NCI-H2227 treated with DMSO at 0.1 percent for 48 hours (cell line): ENCODE measurements around the gene TRIM9.

Experiments used
- DNase-seq: peaks from one replicate; lab custom pipeline; 2025; lab: John Stamatoyannopoulos, UW

Gene TRIM9

DNA sequence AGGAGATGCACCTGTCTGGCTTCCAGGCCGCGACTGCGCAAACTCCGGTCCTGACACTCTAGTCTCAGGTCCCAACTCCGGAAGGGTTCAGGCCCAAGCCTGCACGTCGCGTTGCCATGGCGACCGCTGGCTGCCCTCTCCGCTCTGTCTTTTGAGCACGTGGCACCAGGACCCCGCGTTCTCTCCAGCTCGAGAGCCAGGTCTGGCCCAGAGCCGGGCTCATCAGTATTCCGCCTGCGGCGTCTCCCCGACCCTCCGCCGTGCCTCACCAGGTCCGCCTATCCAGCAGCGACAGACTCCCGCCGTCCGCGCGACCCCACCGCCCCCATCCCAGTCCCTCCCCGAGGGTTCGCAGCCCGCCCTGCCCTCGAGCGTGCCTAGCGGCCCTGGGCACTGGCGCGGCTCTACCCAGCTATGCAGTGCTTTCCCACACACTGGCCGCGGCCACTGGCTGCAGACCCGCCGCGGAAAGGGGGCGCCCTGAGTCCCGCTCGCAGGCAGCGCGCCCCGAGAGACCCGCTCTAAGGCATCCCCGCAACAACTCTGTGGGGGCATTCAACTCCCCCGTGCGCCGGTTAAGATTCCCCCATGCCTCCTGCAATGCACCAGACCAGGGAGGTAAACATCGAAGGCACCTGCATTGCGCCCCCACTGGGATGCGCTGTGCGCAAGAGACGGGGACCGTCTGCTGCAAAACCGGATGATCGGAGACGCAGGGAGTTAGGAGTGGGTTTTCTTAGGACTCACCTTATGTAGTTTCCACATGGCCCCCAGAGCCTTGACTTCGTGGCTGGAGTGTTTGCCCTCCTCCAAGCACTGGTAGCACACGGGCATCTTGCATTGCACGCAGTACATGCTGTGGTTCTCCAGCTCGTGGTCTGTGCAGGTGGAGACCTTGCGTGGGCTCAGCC lies 1.3 kb downstream of the TRIM9 start:
- peak; percentile 66 for DNase-seq

DNA sequence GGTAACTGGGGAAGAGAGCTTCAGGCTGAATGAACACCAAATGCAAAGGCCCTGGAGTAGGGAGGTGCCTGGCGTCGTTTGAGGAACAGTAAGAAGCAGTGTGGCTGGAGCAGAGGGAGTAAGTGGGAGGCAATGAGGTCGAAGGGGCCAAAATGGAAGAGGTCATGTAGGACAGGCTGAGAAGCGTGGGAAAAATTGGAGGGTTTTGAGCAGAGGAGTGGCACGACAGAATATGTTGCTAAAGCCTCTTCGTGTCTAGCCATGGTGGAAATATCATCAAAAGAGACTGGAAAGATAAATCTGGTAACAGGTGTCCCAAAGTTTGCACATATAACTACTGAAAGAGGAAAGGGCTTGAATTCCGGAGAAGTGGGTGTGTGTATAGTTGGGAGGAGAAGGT lies 1.9 kb downstream of the TRIM9 start:
- DNase-seq: no peak

DNA sequence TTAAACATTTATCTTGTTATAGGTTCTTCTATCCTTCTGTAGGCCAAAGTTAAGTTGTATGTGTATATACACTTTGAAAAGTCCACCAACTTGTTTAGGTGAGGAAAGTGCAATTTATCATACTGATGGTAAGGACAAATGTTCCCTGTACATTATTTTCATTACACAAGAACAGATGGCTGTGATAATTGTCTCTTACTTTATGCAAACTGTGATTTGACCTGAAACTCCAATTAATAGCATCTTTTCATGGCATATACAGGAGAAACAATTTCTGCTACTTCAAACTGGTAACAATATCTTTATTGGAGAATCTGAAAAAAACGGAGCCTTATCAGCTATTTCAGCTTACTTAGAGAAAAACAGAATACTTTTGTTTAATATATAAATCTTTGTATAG lies 5.6 kb downstream of the TRIM9 start:
- no peak for DNase-seq

DNA sequence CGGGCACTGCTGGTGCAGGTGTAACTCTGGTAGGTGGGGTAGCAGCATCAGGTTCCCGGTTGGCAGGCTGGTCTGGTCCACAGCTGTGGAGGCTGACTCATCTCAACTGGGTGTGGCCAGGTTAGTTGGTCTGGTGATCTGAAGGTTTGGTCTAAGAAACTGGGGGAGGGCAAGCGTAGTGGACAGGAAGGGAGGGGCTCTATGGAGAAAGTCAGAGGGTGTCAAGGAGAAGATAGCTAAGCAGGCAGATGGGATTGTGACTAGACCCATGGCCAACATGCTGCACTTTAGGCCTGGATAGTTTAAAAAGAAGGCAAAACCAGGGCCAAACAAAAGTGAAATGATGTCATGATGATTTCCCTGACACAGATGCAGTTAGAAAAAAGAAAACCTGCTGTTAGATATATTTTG lies 7.9 kb downstream of the TRIM9 start:
- no peak for DNase-seq

DNA sequence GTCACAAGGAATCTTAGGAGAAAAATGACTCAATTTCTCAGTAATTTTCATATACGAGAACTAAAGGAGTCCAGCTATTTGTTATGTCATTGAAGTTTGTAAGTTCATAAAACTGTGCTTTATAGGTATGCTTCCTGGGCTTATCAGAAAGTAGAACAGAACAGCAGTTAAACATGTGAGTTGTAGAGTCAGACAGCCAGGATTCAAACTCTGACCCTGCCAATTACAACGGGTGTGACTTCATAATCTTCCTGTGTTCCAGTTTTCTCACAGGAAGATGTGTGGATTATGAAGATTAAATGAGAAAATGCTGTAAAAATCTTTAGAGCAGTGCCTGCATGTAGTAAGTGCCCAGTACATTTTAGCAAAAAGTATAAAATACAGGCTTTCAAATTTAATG lies 8.9 kb downstream of the TRIM9 start:
- DNase-seq: no peak

DNA sequence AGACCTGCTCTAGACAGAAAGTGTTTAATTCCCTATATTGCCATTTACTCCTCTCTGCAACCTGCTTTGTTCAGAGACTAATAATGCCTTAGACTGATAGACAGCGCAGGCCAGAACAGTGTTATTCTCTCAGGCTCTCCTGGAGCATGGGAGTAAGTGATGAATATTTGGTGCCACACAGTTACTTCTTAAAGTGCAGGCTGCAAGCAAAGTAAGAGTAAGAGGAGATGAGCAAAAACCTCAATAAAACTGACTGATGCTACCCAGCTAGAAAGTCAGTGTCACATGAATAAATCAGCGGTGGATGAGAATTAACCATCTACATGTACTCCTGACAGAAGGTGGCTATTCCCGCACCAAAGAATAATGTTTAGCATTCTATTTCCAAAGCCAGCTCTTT lies 9.9 kb downstream of the TRIM9 start:
- DNase-seq: no peak

DNA sequence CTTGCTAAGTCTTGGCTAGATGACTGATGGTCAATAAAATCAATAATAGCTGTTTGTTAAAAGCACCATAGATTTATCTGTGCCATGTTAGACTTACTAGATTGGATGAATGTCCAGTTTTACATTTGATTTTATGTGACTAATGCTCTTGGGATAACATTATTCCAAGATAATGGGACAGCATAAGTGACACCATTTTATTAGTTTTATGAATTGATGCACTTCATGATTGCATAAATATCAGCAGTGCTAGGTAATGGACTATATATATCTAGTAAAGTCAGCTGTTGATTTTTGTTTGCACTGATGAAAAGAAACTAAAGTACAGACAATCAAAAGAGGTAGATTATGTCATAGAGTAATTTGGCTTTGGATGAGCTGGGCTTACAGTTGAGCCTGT lies 10.4 kb downstream of the TRIM9 start:
- DNase-seq: no peak

DNA sequence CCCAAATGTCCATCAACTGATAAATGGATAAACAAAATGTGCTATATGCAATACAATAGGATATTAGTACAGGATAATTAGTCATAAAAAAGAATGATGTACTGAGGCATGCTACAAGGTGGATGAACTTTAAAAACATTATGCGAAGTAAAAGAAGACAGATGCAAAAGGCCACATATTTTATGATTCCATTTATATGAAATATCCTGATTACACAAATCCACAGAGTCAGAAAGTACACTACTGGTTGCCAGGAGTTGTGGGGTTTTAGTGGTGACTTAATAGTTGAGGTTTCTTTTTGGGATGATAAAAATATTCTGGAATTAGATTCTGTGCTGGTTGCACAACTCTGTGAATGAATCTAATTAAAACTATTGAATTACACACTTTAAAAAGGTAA lies 12.6 kb downstream of the TRIM9 start:
- no peak for DNase-seq

DNA sequence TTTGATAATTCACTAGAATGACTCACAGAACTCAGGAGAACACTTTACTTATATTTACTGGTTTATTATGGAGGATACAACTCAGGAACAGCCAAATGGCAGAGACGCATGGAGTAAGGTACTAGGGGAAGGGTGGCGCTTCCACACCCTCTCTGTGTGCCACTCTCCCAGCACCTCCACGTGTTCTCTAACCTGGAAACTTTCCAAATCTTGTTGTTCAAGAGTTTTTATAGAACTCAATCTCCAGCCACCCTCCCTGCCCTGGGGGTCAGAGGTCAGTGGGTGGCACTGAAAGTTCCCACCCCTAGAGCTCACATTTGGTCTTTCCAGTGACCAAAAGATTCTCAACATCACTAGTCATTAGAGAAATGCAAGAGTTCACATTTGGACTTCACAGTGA lies 13.2 kb downstream of the TRIM9 start:
- DNase-seq: no peak

DNA sequence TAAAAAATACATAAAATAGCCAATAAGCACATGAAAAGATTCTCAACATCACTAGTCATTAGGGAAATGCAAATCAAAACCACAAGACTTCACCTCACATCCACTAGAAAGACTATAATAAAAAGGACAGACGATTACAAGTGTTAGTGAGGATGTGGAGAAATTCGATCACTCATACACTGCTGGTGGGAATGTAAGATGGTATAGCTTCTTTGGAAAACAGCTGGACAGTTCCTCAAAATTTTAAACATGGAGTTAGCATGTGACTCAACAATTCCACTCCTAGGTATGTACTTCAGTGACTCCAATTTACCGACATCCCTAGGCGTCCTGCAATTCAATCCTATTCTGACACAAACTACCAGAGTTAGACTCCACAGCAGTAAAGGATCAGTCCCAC lies 13.7 kb downstream of the TRIM9 start:
- DNase-seq: no peak

DNA sequence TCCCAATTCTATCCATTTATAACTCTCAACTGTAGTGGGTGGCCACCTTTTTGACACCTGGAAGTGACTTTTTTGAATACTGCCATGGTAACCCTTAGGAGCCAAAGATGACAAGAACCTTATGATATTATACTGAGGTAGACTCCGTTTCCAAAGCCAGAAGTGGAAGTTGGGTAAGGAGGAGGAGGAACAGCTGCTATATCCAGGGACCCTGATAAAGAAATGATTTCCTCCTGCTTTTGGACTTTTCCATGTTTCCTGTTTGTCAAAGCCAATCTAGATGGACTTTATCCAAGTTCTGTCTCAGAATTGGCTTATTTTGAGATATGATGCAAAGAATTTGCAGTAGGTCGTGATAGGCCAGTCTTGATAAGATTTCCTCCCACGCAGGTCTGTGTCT lies 14.3 kb downstream of the TRIM9 start:
- DNase-seq: no peak

DNA sequence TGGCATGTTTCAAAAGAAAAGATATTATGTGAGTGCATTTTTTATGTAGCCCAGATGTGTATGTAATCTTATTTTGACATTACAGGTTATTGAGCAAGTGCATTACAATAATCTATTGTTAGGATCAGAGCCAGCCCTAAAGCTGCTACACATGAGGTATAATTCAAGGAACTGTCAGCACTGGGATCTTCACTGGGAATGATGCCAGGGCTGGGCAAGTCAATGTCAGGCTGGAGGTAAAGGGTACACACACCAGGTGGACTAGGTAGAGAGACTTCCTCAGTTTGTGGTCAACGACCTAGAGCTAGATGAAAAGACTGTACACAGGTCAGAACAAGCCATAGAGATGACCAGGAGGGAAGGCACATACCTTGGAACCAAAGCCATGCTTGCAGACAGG lies 15.4 kb downstream of the TRIM9 start:
- no peak for DNase-seq

DNA sequence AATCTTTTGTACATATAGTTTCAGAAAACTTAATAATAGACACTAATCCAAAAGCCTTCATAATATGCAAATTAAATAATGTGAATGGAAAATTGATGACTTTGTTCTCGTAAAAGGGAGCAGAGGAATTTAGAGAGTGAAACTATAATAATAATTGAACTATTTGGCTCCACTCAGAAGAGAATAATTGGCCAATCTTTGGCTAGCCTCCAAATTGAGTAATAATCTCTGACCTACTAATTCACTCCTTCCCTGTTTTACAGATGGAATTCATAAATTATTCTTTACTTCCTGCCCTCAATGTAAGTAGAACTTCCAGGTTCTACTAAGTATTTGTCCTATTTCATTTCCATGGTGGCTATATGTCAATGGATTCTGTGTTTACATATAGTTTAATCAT lies 15.8 kb downstream of the TRIM9 start:
- no peak for DNase-seq

DNA sequence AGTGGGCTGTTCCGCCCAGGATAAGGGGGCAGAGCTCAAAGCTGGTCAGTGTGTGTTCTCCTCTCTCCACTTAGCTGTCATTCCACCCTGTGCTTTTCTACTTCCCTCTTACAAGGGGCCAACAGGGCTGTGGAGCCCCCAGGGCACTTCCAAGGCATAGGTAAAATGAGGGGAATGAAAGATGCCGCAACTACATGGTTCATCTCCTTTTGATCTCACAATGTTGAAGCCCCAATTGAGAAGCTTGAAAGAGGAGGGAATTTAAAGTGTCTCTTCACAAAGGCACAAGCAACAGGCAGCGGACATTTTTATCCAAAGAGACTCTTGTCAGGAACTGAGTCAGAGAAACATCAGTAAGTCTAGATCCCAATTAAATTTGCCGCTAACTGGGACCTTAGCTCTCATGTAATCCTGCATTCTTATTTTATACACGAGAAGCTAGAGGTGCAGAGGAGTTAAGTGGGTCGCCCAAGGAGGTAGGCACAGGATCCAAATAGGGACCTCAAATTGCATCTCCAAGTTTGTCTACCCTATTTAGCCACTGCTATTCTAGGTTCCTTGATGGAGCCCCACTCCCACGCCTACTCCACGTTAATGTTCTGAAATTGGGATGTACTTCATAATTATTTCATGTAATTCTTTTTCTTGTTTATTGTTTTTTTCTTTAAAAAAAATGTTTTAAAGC lies 20.1 kb downstream of the TRIM9 start:
- DNase-seq: no peak

DNA sequence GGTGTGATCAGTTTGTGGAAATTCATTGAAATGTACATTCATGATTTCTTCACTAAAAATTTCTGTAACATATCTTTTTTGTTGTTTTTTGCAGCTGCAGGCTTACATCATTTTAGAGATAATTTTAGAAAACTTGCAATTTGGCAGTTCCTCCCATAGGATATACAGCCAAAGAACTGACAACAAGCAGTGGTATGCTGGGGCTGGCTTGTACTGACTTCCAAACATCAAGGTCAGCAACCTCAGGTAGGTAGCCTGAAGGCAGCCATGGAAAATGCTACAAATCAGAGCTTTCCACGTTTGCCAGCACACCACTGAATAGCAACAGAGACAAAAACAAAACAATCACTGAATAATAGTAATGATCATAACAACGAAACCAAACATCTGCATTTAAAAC lies 21.2 kb downstream of the TRIM9 start:
- no peak for DNase-seq

DNA sequence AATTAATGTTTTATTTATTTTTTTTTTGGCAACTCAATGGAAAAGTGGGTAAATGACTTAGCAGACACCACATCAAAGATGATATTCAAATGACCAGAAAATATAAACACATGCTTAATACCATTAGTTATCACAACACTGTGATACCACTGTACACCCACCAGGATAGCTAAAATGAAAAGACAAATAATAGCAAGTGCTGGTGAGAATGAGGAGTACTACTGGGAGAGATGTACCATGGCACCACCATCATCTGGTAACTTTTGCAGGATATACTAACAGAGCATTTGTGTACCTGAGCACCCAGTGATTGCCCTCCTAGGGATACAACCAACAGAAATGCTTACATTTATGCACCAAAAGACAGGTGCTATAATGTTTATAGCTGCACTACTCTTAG lies 21.9 kb downstream of the TRIM9 start:
- no peak for DNase-seq

DNA sequence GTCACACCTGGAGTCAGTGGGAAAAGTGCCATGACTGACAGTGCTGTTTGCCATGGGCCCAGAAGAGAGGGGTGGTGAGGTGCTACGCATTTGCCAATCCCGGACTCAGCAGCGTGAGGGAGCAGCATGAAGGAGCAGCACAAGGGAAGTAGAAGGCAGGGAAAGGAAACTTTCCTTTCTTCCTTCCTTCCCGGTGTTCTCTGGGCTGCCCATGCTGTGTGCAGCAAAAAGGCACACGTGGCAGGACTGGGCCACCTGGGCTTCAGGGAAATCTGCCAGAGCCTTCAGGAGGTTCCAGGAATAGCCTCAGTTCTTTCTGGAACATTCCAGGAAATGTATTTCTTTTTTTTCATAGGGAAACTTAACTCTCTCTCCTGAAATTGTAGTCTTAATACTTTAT lies 23.0 kb downstream of the TRIM9 start:
- DNase-seq: no peak

DNA sequence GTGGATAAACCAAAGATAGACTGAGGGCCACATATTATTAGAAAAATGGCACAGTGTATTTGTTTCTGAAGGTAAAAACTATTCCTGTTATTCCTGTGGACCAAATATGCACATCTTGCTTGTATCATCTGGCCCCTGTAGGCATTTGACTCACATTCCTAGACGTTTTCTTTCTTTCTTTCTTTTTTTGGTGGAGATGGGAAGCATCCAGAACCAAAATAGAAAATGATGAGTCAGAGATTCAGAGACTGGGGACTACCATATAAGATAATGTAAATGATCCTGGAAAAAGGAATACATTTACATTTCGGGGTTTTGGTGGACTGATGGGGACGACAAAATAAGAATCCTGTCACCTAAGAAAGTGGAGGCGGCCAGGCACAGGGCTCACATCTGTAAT lies 24.2 kb downstream of the TRIM9 start:
- no peak for DNase-seq

DNA sequence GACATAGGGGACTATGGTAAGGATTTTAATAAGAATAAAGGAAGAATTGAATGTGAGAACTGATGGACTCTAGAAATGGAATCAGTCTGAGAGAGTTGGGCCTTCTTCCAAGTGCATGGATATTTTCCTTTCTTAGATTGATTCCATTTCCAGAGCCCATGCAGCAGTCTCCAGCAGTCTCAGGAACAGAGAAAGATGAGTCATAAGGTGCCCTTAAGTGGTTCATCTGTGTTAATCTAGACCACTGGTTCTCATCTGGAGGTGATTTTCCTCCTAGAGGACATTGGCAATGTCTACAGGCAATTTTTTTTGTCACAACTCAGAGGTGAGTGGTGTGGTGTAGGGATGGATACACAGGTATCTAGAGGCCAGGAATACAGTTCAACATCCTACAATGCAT lies 25.9 kb downstream of the TRIM9 start:
- no peak for DNase-seq

DNA sequence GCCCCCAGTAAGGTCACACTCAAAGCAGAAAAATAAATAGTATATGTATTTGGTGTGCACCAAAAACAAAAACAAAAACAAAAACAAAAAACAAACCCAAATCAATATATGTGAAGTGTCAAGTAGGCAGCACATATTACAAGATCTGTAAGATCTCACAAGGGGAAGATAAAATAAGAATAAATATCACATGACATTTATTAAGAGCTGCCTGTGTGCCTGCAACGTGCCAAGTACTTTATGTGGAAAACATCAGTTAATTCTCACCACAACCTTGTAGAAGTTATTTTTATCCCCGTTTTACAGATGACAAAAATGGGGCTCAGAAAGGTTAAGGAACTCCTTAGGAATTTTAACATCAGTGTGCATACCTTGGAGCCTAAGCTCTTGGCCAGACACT lies 26.6 kb downstream of the TRIM9 start:
- no peak for DNase-seq

DNA sequence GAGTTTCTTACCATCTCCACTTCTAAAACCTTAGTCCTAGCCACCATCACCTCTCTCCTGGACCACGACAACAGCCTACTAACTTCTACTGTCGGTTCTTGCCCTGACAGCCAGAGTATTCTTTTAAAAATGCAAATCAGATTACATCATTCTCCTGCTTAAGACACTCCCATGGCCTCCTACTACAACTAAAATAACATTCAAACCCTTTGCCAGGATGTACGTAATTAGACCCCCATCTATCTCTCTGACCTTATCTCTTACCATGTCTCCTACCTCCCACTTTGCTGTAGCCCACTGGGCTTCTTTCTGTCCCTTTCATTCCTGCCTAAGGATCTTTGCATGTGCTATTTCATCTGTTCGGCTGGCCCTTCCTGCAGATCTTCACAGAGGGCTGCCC lies 27.6 kb downstream of the TRIM9 start:
- DNase-seq: no peak

DNA sequence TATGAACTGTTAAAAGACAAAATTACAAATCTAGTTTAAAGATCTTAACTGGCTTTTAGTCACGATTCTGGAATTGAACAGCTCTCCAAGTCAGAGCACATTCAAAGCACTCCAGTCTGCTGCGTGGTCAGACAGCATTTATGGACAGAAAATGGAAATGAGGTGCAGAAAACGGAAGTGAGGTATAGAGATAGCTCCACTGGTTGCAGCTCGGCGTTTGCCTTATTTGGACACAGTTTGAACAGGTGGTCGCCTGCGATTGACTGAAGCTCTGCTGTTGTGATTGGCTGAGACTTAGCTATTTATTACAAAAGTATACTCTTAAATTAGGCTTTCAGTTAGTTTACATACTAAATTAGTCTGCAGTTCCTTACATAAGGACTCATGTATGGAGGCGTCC lies 28.3 kb downstream of the TRIM9 start:
- DNase-seq: no peak

DNA sequence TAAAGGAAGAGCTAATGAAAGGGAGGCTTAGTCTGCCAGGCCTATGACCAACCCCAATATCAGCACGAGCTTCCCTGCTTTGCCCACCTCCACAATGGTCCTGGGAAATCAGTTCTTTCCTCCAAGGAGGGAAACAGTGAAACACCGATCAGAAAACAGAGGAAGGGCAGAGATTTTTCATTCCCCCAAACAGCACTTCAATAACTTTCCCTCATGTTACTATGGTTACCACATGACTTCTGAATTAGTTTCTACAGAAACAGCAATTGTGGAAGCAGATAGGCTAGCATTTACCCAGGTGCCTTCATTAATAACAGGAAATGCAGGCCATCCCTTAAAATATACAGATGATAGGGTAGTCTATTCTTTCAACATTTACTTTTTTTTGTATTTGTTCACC lies 35.9 kb downstream of the TRIM9 start:
- no peak for DNase-seq

DNA sequence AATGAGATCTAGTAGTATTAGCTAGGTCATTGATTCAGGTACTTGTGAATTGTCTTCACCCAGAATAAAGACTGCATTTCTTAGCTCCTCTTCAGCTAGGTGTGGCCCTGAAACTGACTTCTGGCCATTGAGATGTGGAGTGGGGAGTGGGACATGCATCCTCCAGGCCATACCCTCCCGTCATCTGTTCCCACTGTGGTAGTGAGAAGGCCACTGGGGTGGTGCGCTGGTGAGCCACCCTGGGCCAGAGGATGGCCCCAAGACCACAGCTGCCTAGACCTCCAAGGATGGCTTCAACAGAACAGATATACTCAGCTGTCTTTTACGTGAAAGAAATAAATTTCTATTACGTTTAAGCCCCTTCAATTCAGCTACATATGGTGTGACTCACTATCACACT lies 36.5 kb downstream of the TRIM9 start:
- no peak for DNase-seq
